Loucy (cell line): ENCODE results near the gene PTPRF.

ENCODE experiments used
- EZH2phosphoT487 ChIP-seq: fragments of 200-600 bp; IDR thresholded peaks from 2 replicates; pipeline ENCODE4 v1.6.1; 2018; ENCODE audit warnings: antibody characterized with exemption, mild to moderate bottlenecking, moderate library complexity, borderline replicate concordance
- TF ChIP-seq, protein P1 (sequence below): fragments of 200-600 bp; sonication (generic); conservative IDR thresholded peaks from 2 replicates; pipeline ENCODE4 v1.5.1; 2014; ENCODE audit warnings: mild to moderate bottlenecking, antibody characterized with exemption, low read length

DNA sequence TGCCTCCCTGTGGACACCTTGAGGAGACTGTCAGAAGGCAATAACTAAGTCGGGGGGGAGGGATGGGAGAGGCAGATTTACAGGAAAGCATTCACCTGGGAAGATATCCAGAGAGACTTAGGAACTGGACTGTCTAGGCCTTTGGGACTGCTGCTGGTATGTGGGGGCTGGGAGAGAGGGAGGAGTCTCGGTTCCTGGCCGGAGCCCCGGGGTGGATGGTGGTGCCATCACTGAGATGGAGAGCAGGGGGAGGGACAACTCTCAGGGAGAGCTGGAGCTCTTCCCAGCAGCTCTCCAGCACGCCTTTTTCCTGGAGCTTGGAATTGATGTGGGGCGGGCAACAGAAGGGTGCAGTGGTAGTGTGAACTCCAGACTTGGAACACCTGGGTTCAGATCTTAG is 22.1 kb downstream of the PTPRF start:
- no peak for TF ChIP-seq EZH2phosphoT487
- TF ChIP-seq, protein P1, sequence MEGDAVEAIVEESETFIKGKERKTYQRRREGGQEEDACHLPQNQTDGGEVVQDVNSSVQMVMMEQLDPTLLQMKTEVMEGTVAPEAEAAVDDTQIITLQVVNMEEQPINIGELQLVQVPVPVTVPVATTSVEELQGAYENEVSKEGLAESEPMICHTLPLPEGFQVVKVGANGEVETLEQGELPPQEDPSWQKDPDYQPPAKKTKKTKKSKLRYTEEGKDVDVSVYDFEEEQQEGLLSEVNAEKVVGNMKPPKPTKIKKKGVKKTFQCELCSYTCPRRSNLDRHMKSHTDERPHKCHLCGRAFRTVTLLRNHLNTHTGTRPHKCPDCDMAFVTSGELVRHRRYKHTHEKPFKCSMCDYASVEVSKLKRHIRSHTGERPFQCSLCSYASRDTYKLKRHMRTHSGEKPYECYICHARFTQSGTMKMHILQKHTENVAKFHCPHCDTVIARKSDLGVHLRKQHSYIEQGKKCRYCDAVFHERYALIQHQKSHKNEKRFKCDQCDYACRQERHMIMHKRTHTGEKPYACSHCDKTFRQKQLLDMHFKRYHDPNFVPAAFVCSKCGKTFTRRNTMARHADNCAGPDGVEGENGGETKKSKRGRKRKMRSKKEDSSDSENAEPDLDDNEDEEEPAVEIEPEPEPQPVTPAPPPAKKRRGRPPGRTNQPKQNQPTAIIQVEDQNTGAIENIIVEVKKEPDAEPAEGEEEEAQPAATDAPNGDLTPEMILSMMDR: no peak
